GM21529 (cell line): Measurements from ENCODE around the gene TRIM46.
A peak's percentile ranks its signal among the peaks of the same experiment; 100 is the strongest.
"Not testable (repeated sequence)": the region's sequence is repeated elsewhere in the genome, so short reads cannot be mapped to it uniquely, and the experiment has no call there.

Experiments used
- ATAC-seq: cut with Tn5 transposase; IDR thresholded peaks from one replicate; pipeline ENCODE4 v1.9.1; 2021; ENCODE audit not compliant: unreplicated experiment

Gene TRIM46

DNA sequence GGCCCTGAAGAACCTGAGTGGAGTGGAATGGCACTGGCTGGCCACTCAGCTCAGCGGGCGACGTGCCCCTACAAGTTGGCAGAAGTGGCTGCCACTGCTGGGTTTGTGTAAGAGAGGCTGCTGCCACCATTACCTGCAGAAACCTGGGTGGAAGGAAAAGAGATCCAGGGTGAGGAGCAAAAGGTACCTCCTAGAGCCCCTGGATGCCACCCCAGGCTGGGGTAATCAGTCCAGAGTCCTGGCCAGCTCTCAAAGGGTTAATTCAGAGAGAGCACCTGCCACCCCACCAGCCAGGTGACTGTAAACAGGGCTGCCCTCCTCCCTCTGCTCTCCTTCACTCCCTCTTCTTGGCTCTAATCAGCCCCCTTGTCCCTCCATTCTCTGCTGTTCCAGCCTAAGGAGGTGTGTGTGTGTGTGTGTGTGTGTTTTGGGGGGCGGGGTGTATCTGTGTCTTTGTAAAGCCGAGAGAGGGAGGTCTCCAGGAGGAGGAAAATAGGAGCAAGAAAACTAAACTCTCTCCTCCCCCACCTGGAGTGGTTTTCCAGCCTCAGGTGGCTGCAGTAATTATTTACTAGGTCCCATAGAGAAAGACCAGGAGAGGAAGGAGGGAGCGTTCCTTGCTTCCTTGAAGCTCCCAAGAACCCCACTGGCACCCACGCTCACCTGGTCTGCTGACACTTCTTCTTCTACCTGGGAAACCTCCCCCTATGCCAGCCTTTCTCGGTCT, 12.6 kb downstream of the TRIM46 start:
- no peak for ATAC-seq

DNA sequence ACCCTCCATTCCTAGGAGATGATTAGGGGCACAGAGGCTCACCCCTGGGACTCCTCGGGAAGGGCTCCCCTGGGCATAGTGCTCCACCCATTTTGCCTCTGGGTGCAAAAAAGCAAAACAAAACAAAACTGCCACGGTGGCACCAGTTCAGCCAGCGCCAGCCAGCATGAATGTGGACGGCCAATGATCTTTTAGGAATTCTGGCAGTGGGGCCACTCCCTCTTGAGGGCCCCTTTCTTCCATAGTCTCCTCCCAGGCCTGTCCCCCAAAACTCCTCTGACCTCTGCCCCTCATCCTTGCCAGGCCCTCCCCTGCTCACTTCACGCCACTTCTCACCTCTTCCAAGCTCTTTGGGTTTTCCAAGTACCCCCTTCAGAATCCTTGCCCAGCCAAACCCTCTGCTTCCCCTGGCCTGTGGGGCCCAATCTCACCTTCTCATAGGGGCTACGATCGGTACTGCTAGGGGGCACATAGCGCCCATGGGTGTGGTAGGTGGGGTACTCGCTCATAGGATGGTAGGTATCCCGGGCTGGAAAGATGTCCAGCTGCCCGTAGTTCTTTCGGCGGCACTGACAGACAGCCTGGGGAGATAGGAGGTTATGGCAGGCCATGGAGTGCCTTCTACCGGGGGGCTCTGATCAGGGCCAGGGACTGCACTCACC, 13.3 kb downstream of the TRIM46 start:
- no peak for ATAC-seq

DNA sequence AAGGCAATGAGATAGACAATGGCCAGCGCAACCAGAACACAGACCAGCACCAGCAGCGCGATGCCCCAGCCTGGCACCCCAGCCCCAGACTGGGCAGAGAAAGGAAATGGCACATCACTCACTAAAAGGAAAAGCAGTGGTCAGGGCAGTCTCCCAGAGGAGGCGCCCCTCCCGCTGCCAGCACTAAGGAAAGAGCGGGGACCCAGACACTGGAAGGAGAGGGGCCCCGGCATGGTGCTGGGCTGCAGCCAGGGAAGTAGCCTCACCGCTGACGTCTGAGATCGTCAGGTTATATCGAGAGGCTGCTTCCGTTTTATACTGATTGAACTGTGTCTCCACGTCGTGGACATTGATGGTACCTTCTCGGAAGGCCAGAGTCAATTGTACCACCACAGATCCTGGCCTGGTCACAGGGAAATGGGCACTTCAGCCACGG, 13.8 kb downstream of the TRIM46 start:
- no peak for ATAC-seq

DNA sequence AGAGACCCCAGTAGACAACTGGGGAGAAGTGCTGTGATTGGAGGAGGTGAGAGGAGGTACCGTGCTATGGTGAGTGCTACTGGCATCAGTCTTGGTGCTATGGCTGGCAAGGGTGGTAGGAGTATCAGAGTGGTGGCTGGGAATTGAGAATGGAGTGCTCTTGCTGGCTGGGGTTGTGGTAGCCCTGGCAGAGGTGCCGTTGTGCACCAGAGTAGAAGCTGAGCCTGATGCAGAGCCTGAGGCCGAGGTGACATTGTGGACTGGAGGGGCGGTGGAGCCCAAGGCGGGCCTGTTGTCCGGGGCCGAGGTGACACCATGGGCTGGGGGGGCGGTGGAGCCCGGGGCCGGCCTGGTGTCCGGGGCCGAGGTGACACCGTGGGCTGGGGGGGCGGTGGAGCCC, 14.6 kb downstream of the TRIM46 start:
- no peak for ATAC-seq

DNA sequence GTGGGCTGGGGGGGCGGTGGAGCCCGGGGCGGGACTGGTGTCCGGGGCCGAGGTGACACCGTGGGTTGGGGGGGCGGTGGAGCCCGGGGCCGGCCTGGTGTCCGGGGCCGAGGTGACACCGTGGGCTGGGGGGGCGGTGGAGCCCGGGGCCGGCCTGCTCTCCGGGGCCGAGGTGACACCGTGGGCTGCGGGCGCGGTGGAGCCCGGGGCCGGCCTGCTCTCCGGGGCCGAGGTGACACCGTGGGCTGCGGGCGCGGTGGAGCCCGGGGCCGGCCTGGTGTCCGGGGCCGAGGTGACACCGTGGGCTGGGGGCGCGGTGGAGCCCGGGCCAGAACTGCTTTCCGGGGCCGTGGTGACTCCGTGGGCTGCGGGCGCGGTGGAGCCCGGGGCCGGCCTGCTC, 16.3 kb downstream of the TRIM46 start:
- not testable (repeated sequence) for ATAC-seq

DNA sequence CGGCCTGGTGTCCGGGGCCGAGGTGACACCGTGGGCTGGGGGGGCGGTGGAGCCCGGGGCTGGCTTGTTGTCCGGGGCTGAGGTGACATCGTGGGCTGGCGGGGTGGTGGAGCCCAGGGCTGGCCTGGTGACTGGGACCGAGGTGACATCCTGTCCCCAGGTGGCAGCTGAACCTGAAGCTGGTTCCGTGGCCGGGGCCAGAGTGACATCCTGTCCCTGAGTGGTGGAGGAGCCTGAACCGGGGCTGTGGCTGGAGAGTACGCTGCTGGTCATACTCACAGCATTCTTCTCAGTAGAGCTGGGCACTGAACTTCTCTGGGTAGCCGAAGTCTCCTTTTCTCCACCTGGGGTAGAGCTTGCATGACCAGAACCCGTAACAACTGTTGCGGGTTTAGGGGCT, 18.3 kb downstream of the TRIM46 start:
- ATAC-seq = no peak

DNA sequence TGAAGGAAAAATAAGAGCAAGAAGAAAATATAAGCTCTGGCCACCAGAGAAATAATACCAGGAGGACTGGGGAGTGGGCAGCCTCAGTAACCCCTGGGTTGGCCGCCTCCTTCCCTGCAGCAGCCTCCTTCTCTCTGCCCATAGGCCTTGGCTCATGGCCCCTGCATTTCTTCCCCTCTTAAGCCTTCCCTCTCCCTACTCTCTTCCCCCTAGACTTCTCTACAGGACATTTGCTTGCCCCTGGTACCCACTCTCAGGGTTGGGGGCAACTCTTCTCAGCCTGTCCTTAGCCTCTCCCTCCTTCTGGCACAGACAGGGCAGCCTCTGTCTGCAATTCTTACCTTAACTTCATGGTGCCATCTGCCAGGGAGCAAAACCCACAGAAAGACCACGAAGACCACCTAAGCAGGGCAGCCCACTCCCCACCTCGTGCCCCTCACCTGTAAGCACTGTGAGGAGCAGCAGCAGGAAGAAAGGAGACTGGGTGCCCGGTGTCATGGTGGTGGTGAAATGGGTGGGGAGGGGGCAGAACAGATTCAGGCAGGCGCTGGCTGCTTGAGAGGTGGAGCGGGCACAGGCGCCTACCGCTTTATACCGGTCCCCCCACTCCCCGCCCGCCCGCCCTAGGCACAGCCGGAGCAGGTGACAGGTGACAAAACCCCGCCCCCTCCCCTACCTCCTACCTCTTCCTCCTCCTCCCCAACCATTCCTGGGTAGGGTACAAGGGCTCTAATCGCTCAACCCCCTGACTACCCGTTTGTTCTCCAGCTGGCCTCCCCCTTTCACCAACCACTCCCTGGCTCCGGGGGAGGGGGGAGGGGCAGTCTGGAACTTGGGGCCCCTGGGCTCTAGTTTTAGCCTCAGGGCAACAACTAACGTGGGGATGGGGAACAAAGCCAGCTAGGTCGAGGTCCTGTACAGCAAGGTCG, 19.0 kb downstream of the TRIM46 start:
- no peak for ATAC-seq

DNA sequence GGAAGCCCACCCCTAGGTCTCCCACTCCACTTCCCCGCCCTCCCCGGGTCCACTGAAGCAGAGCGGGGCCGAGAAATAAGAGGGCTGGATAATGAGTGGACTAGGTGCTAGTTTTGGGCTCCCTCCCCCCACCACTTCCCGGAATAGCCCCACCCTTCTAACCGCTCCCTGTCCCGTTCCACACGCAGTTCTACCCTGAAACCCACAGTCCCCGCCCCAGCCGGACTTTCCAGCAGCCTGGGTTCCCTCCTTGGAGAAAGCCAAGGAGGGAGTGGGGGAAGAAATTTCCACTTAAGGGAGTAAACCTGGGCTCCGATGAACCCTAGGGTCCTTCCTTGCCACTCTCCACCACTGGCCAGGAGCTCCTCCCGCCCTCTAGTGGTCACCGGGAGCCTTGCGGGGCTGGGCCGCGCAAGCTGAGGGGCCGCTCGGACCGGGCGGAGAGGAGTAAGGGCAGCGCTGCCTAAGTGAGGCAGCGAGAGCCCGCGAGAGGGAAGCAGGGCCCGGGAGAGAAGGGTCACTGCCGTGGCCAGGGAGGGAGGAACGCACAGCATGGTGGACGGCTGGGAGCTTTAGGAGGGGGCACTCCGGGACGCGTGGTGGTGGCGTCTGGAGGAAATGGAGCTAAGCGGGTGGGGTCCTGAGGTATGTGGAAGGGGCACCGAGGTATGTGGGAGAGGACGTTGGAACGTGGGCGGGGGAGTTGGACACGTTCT, 19.8 kb downstream of the TRIM46 start:
- peak; percentile 65 for ATAC-seq

DNA sequence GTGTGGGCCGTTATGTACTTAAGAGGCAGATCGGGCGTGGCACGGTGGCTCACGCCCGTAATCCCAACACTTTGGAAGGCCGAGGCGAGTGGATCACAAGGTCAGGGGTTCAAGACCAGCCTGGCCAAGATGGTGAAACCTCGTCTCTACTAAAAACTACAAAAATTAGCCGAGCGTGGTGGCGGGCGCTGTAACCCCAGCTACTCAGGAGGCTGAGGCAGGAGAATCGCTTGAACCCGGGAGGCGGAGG, 20.3 kb downstream of the TRIM46 start:
- ATAC-seq = not testable (repeated sequence)

DNA sequence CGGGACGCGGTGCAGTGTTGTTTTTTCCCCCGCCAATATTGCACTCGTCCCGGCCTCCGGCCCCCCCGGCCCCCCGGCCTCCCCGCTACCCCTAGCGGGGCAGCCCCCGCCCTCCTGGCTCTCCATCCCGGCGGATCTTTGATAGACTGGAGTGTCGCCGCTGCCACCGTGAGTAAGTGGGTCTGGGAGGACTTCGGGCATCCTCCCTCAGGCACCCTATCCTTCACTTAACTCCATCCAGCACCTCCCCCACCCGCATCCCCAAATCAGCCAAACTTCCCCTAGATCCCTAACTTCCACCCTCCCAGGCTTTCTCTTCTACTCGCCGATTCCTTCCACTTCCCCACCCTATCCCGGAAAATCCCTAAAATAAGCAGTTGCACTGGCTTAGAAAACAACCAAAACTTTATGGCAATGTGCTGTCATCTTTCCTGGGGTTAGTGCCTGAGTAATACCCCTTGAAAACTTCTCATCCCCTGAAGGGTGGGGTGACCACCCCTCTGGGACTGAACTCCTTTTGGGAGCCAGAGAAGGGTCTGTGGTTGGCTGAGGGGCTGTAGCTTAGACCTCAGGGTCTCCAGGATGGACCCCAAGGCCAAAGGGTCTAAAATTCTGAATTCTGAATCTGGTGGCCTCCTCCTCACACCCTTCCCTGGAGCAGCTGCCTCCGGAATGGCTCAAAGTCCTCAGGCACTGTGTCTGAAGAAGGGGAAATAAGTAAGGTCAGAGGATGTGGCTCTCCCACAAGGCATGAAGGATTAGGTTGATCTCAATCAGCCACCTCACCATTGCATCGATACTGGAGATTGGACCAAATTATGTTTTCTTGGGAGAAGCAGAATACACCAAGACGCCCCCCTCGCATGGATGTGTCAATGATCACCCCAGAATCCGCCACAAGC, 21.8 kb downstream of the TRIM46 start:
- no peak for ATAC-seq

DNA sequence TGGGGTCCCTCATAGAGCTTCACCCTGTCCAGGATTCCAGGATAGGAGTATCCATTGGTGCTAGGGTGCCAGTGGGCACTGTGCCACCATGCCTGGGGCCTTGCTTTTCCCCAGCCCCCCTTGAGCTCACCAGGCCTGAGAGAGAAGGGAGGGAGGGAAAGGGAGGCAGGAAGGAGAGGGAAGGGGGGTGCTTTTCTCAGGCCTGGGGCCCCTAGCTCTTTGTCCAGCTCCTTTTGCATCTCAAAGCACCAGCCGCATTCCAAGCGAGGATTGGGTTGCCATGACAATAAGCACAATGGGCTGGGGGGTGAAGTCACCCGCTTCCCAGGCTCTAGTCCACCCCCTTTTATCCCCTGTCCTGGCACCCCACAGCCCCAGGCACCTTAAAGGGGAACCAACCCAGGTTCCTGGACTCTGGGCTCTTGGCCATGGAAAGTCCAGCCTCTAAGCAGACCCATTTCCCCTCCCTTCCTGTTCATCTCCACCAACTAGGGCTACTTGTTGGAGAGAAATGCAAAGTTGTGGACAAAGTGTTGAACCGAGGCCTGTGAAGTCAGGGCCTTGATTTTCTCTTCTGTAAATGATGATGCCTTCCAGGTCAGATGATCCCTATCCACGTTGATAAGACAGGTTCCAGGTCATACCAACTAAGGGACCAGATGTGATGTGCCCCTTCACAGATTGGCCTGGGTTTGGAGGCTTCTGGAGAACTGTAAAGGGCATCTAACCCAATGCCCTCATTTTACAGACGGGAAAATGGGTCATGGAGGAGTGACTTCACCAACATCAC, 22.6 kb downstream of the TRIM46 start:
- no peak for ATAC-seq

DNA sequence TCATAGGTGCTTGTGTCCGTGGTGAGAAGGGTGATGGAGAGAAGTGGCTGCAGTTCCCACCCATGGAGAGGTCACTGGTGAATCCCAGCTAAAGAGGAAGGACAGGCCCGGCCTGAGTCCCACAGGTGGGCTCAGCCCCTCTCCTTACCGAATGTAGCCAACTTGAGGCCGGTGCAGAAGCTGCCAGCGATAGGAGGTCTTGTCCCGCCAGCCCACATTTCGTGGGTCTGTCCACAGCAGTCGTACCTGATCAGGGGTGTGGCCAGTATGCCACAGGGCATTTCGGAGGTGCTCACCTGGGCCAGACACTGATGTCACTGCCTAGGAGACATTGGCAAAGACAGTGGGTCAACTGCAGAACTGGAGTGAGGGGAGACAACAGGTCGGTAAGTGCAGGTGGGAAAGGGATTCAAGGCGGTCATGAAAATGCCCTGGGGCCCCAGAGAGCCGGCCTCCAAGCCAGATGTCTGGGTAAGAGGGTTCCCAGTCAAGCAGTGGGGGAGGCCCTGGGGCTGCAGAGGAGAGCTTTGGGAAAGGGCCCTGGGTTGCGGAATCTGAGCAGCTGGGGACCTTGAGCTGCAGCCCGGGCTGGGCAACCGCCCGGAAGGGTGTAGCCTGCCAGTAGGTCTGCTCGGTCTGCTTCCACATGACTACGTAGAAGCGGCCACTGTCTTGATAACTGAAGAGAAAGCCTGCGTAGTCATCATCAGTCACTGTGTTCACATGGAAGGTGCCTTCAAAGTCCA, 23.4 kb downstream of the TRIM46 start:
- no peak for ATAC-seq

DNA sequence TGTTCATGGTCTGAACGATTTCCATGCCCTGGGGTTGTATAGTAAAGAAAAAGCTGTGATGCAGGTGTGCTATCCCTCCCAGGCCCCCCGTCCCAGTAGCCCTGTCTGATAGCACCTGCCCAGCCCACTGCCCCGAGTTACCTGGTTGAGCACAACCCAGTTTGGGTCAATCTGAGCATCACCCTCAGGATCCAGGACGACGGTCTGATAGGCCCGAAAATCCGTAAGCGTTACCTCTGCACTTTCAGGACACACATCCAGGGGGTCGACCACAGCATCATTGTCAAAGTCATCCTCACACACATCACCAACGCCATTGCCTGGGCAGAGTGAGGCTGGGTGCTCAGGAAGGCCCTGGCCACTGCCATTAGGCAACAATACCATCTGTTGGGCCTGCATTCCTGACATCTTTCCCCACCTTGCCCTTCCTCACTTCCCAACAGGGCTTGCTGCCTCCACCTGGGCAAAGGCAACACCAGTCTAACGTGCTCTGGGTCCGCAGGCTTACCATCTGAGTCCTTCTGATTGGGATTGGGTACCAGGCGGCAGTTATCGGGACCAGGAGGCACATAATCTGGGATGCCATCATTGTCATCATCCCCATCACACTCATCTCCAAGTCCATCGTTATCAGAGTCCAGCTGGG, 24.4 kb downstream of the TRIM46 start:
- ATAC-seq = no peak

DNA sequence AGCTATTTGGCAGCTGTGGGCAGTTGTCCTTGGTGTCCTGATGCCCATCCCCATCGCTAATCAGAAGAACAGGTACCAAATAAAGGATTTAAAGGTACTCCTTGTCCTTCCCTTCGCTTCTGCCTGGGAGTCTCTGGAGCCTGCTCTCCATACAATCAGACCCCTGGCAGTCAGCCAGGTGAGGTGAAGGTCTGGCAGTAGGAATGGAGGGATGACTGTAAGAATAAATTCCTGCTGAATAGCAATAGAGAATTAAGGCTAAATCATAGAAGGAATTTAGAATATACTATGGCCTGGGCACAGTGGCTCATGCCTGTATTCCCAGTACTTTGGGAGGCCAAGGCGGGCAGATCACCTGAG, 24.9 kb downstream of the TRIM46 start:
- ATAC-seq = no peak

DNA sequence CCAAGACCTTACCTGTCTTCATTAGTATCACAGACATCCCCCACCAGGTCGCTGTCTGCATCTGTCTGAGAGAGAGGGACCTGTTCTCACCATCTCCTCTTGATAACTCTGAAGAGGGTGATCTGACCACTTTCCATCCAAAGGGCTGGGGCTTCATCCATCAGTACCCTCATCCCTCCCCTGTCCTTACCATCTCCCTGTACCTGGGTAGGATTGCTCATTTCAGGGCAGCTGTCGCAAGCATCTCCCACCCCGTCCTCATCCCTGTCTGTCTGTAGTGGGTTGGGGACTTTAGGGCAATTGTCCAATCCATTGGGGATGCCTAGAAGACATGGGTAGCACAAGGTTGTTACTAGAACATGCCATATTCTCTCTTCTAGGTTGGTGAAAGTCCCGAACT, 26.1 kb downstream of the TRIM46 start:
- no peak for ATAC-seq

DNA sequence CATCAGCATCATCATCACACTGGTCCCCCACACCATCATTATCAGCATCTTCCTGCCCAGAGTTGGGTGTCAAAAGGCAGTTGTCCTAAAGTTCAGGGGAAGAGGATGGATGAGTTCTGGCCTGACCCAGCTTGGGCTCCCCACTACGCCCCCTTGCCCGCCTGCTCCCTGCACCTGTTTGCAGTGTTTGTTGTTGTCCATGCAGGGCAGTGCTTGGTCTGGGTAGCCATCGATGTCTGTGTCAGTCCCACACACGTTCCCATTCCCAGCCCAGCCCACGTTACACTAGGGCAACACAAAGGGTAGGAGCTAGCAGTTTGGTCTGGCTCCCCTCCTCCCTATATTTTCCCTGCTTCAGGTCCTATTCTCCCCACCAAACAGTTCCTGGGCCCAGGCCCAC, 27.3 kb downstream of the TRIM46 start:
- ATAC-seq = no peak

DNA sequence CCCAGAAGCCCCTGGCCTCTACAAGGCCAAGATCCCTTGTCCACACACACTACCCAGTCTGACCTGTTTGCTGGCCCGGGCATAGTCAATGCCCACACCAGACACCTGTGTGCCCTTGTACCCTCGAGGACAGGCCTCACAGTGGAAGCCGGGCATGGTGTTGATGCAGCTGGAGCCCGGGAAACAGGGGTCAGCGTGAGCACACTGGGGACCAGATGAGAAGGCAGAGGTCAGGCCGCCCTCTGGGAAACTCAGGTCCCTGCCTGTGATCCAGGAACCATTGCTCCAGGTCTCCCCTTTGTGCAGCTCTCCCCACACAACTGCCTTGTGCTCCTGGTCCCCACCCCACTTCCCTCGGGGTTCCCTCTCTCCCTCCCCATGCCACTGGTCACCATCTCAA, 28.5 kb downstream of the TRIM46 start:
- no peak for ATAC-seq

DNA sequence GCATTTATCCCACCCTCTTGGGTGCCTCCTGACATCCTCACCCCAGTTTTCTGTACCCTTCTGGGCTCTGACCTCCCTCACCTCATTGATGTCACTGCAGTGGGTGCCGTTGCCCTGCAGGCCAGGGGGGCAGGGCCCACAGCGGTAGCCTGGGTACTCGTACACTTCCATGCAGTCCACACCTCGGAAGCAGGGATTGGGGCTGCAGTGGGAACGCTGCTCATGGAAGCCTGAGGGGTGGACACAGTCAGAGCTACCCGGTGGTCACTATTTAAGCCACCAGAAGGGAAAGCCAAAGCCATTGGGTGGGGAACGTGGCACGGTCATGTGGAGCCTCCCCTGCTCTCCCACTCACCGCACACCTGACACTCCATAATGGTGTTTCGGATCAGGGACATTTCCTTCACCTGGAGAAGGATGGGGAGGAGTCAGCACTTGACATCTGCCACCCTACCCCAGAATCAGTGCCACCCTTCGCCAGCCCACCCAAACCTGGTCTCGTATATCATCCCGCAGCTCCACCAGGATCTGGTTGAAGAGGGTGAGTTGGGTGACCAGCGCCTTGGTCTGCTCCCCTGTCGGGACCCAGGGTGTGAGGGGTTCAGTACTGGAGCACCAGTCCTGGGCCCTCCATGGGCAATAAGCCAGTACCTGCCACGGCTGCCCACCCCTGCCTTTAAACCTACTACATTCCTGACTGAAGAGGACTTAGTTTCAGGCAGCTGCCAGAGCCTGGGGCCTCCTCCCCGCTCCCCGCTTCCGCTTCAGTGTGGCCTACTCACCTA, 29.3 kb downstream of the TRIM46 start:
- ATAC-seq = no peak
